ENCODE results near the gene STIP1. TPM values are rescaled to one million over a fixed set of nuclear protein-coding genes. Genes with fewer than 3 reads are reported as not detected.

The STIP1 gene
- total and polyA plus RNA-seq, 10 donors, result 30.1 to 111 (median 68.7) TPM

- peak within 1 kb of the TSS; percentile 78 to 98 (median 96) for H3K27ac ChIP-seq
- no peaks in the 10 kb centered on the region for H3K27me3 ChIP-seq (replicated peaks in 1 of 7)
- peak; percentile 97 for DNase-seq
- TF ChIP-seq POLR2AphosphoS5 (IDR thresholded peaks at IDR 0.05) (peak; percentile 86 to 89 (median 86)), CTCF (IDR thresholded peaks at IDR 0.05 in 8 of 11, conservative IDR thresholded peaks at IDR 0.05 in 3 of 11) (peak in 1 of 11 experiments; percentile 20), POLR2A (IDR thresholded peaks at IDR 0.05) (peak in 1 of 3 donors; percentile 19)
- H3K4me3 ChIP-seq, result peak within 1 kb of the TSS; percentile 45 to 87 (median 67)
- peaks cover 51 to 93% (median 78%) of the 10 kb centered on the region in 6 donors for H3K4me1 ChIP-seq
- H3K36me3 ChIP-seq, result peaks cover 0 to 6% (median 0%) of the 10 kb centered on the region in 6 donors
- intact Hi-C loops (cut with DNase I; ENCODE audit: low total_unique reads), result no loop called here
- 0 to 1% (median 1%) methylated on average over 59 to 62 of the region's 62 CpGs for WGBS, 5 donors
- no peaks in the 10 kb centered on the region for H3K9me3 ChIP-seq
Observed at GRCh38 chr11:64230171-64230984, 44.4 kb downstream of the STIP1 start, which contains the start of gene DNAJC4. TSS of gene DNAJC4 (plus strand) at chr11:64230548. CDS start at chr11:64230855, 307 bp downstream.

GRCh38 chr11:64230985-64231365 is 45.0 kb downstream of the STIP1 start:
- Histone ChIP-seq H3K9me3 (no peaks in the 10 kb centered on the region), H3K27ac (peak overlapping the region; percentile 78 to 98 (median 96)), H3K4me1 (peaks cover 53 to 93% (median 80%) of the 10 kb centered on the region in 6 donors), H3K36me3 (peaks cover 0 to 9% (median 0%) of the 10 kb centered on the region in 6 donors), H3K27me3 (replicated peaks in 1 of 7) (no peaks in the 10 kb centered on the region), H3K4me3 (peak overlapping the region; percentile 45 to 87 (median 67))
- TF ChIP-seq CTCF (IDR thresholded peaks at IDR 0.05 in 8 of 11, conservative IDR thresholded peaks at IDR 0.05 in 3 of 11) (no peak), POLR2A (IDR thresholded peaks at IDR 0.05) (no peak), POLR2AphosphoS5 (IDR thresholded peaks at IDR 0.05) (no peak)
- no peak for DNase-seq
- WGBS, 5 donors, result 2 to 6% (median 3%) methylated on average over 7 to 8 of the region's 8 CpGs
- intact Hi-C loops (cut with DNase I; ENCODE audit: low total_unique reads), result no loop called here

- 79 to 92% (median 87%) methylated on average over 6 to 7 of the region's 7 CpGs for whole genome bisulfite sequencing, 5 donors
- TF ChIP-seq POLR2AphosphoS5 (IDR thresholded peaks at IDR 0.05), result no peak
- TF ChIP-seq POLR2A (IDR thresholded peaks at IDR 0.05), result no peak
- no peak for TF ChIP-seq CTCF (IDR thresholded peaks at IDR 0.05 in 8 of 11, conservative IDR thresholded peaks at IDR 0.05 in 3 of 11)
- Histone ChIP-seq H3K27ac (peak overlapping the region in 6 of 8 donors; percentile 15 to 98 (median 95)), H3K4me1 (peaks cover 53 to 94% (median 82%) of the 10 kb centered on the region in 6 donors), H3K27me3 (replicated peaks in 1 of 7) (no peaks in the 10 kb centered on the region), H3K4me3 (peak overlapping the region in 3 of 8 donors; percentile 65 to 87 (median 75)), H3K36me3 (peaks cover 0 to 14% (median 0%) of the 10 kb centered on the region in 6 donors), H3K9me3 (no peaks in the 10 kb centered on the region)
- intact Hi-C loops (cut with DNase I; ENCODE audit: low total_unique reads), result no loop called here
- DNase-seq, result no peak
Observed at GRCh38 chr11:64231546-64231945, 45.6 kb downstream of the STIP1 start.
